HEK293T (cell line): ENCODE data around the gene GNG2.

Experiments used
- CTCF ChIA-PET: fragments of 350-600 bp; formaldehyde crosslinking; extraction: SDS; loops from one replicate; lab custom pipeline; 2021; ENCODE audit warnings: antibody characterized with exemption, inconsistent platforms; lab: Yijun Ruan, JAX
- POLR2A ChIA-PET: fragments of 350-600 bp; formaldehyde crosslinking; extraction: SDS; loops from one replicate; lab custom pipeline; 2020; ENCODE audit warnings: antibody characterized with exemption, inconsistent platforms; lab: Yijun Ruan, JAX
- DNase-seq: peaks from one replicate; pipeline ENCODE4 v3.0.0; 2012; ENCODE audit warnings: mixed read lengths; ENCODE audit errors: extremely low spot score
- ARNT ChIP-seq: fragments of 450-650 bp; IDR thresholded peaks from 2 replicates; pipeline ENCODE4 v1.6.1; 2017; ENCODE audit warnings: mild to moderate bottlenecking
- BHLHE40 ChIP-seq: fragments of 450-650 bp; IDR thresholded peaks from 2 replicates; pipeline ENCODE4 v1.6.1; 2016; ENCODE audit warnings: mild to moderate bottlenecking, moderate library complexity, borderline replicate concordance
- CTBP1 ChIP-seq: fragments of 450-650 bp; IDR thresholded peaks from 2 replicates; pipeline ENCODE4 v1.6.1; 2016; ENCODE audit warnings: borderline replicate concordance
- ELF4 ChIP-seq: fragments of 450-650 bp; IDR thresholded peaks from 2 replicates; pipeline ENCODE4 v1.6.1; 2017; ENCODE audit warnings: antibody characterized with exemption
- FOXA1 ChIP-seq: fragments of 450-650 bp; IDR thresholded peaks from 2 replicates; pipeline ENCODE4 v1.6.1; 2016; ENCODE audit warnings: mild to moderate bottlenecking
- FOXK2 ChIP-seq: fragments of 450-650 bp; IDR thresholded peaks from 2 replicates; pipeline ENCODE4 v1.6.1; 2016; ENCODE audit warnings: mild to moderate bottlenecking
- FOXM1 ChIP-seq: fragments of 450-650 bp; IDR thresholded peaks from 2 replicates; pipeline ENCODE4 v1.6.1; 2017; ENCODE audit warnings: mild to moderate bottlenecking, borderline replicate concordance
- HDGF ChIP-seq: fragments of 450-650 bp; IDR thresholded peaks from 2 replicates; pipeline ENCODE4 v1.6.1; 2017; ENCODE audit warnings: antibody characterized with exemption, borderline replicate concordance
- L3MBTL2 ChIP-seq: fragments of 450-650 bp; conservative IDR thresholded peaks from 2 replicates; pipeline ENCODE4 v1.6.1; 2016; ENCODE audit warnings: mild to moderate bottlenecking
- LEF1 ChIP-seq: fragments of 450-650 bp; IDR thresholded peaks from 2 replicates; pipeline ENCODE4 v1.6.1; 2017; ENCODE audit warnings: mild to moderate bottlenecking, borderline replicate concordance
- NFRKB ChIP-seq: fragments of 450-650 bp; IDR thresholded peaks from 2 replicates; pipeline ENCODE4 v1.6.1; 2016; ENCODE audit warnings: mild to moderate bottlenecking, moderate library complexity
- PKNOX1 ChIP-seq: fragments of 450-650 bp; IDR thresholded peaks from 2 replicates; pipeline ENCODE4 v1.6.1; 2016
- SP1 ChIP-seq: fragments of 450-650 bp; IDR thresholded peaks from 2 replicates; pipeline ENCODE4 v1.6.1; 2017
- SUZ12 ChIP-seq: fragments of 450-650 bp; IDR thresholded peaks from 2 replicates; pipeline ENCODE4 v1.6.1; 2016; ENCODE audit warnings: mild to moderate bottlenecking
- TARDBP ChIP-seq: fragments of 450-650 bp; IDR thresholded peaks from 2 replicates; pipeline ENCODE4 v1.6.1; 2016
- ZNF384 ChIP-seq: fragments of 450-650 bp; IDR thresholded peaks from 2 replicates; pipeline ENCODE4 v1.6.1; 2016

GNG2 gene

GRCh38 chr14:52013984-52014600 is 153.7 kb downstream of the GNG2 start:
- TF ChIP-seq NFRKB: no peak
- no peak for TF ChIP-seq TARDBP
- no peak for TF ChIP-seq BHLHE40
- TF ChIP-seq FOXK2: no peak
- no peak for TF ChIP-seq ARNT
- TF ChIP-seq PKNOX1: no peak
- no peak for TF ChIP-seq L3MBTL2
- no peak for TF ChIP-seq FOXM1
- no peak for TF ChIP-seq HDGF
- no peak for TF ChIP-seq SUZ12
- CTCF ChIA-PET: no interaction called here
- POLR2A ChIA-PET: no interaction called here
- peak; percentile 44 for DNase-seq

- DNase-seq: no peak
- POLR2A ChIA-PET: no interaction called here
These were observed 154.3 kb downstream of the GNG2 start for GRCh38 chr14:52014601-52015267.

GRCh38 chr14:52015411-52016030 is 155.1 kb downstream of the GNG2 start:
- CTCF ChIA-PET: interaction anchor here (0.7 kb wide), 1 partner anchor 20 kb away, joined by 3 read pairs; no protein-coding TSS in a partner anchor
- no peak for TF ChIP-seq SP1
- TF ChIP-seq PKNOX1: no peak
- no peak for TF ChIP-seq TARDBP
- no peak for TF ChIP-seq BHLHE40
- no peak for TF ChIP-seq HDGF
- no peak for TF ChIP-seq ARNT
- TF ChIP-seq L3MBTL2: no peak
- no peak for TF ChIP-seq FOXA1
- TF ChIP-seq ELF4: no peak
- no peak for TF ChIP-seq CTBP1
- no peak for TF ChIP-seq LEF1
- no peak for TF ChIP-seq SUZ12
- TF ChIP-seq ZNF384: no peak
- no peak for TF ChIP-seq NFRKB
- TF ChIP-seq FOXK2: no peak
- TF ChIP-seq FOXM1: no peak

More at GRCh38 chr14:52014601-52015267, 154.3 kb downstream of the GNG2 start:
- no peak for TF ChIP-seq ARNT
- CTCF ChIA-PET: interaction anchor here (0.6 kb wide), 1 partner anchor 32 kb away, joined by 3 read pairs; no protein-coding TSS in a partner anchor

GRCh38 chr14:52018252-52018651 is 157.8 kb downstream of the GNG2 start:
- DNase-seq: no peak
- POLR2A ChIA-PET: no interaction called here
- TF ChIP-seq ELF4 (no peak), FOXM1 (no peak), SUZ12 (no peak), HDGF (no peak), LEF1 (no peak), L3MBTL2 (no peak), FOXK2 (no peak), PKNOX1 (no peak), ARNT (no peak), ZNF384 (no peak), CTBP1 (no peak), TARDBP (no peak), NFRKB (no peak)
- CTCF ChIA-PET: interaction anchor here (0.6 kb wide), 1 partner anchor 23 kb away, joined by 4 read pairs; no protein-coding TSS in a partner anchor

More at GRCh38 chr14:52015411-52016030, 155.1 kb downstream of the GNG2 start:
- peak; percentile 23 for DNase-seq
- POLR2A ChIA-PET: no interaction called here

GRCh38 chr14:52018970-52019369 is 158.6 kb downstream of the GNG2 start:
- CTCF ChIA-PET: no interaction called here

More at GRCh38 chr14:52018970-52019369, 158.6 kb downstream of the GNG2 start:
- POLR2A ChIA-PET: no interaction called here
- no peak for TF ChIP-seq FOXA1
- TF ChIP-seq BHLHE40: no peak
- no peak for TF ChIP-seq CTBP1
- no peak for TF ChIP-seq NFRKB
- no peak for TF ChIP-seq SP1
- TF ChIP-seq ZNF384: no peak
- TF ChIP-seq HDGF: no peak
- TF ChIP-seq FOXM1: no peak
- TF ChIP-seq FOXK2: no peak
- TF ChIP-seq ARNT: no peak
- no peak for TF ChIP-seq PKNOX1
- TF ChIP-seq ELF4: no peak
- no peak for DNase-seq
